GM19468 (cell line): Measurements from ENCODE around the gene FRAT1.
A peak's percentile ranks its signal among the peaks of the same experiment; 100 is the strongest.
"Not testable (repeated sequence)": the region's sequence is repeated elsewhere in the genome, so short reads cannot be mapped to it uniquely, and the experiment has no call there.

ENCODE experiments used
- ATAC-seq: cut with Tn5 transposase; IDR thresholded peaks from one replicate; pipeline ENCODE4 v1.9.1; 2021; ENCODE audit warnings: mild to moderate bottlenecking, moderate library complexity, moderate number of reproducible peaks; ENCODE audit not compliant: unreplicated experiment; ENCODE audit errors: extremely low read depth

Gene FRAT1

GRCh38 chr10:97333601-97334369, 14.7 kb downstream of the FRAT1 start:
- ATAC-seq: no peak

- ATAC-seq: peak; percentile 52
These were observed 15.5 kb downstream of the FRAT1 start, which contains the start of gene FRAT2 for GRCh38 chr10:97334370-97335175. FRAT2 (minus strand) TSS chr10:97334729; CDS start chr10:97334572, 157 bp downstream.

GRCh38 chr10:97335188-97335619, 16.1 kb downstream of the FRAT1 start:
- ATAC-seq: no peak

- no peak for ATAC-seq
These were observed 16.9 kb downstream of the FRAT1 start for GRCh38 chr10:97336006-97336405.

GRCh38 chr10:97336446-97336845, 17.4 kb downstream of the FRAT1 start:
- no peak for ATAC-seq

- ATAC-seq: no peak
These were observed 18.1 kb downstream of the FRAT1 start for GRCh38 chr10:97336942-97337831.

GRCh38 chr10:97338041-97338440, 19.0 kb downstream of the FRAT1 start:
- no peak for ATAC-seq

- no peak for ATAC-seq
These were observed 22.3 kb downstream of the FRAT1 start for GRCh38 chr10:97341416-97341815.

GRCh38 chr10:97343664-97344063, 24.6 kb downstream of the FRAT1 start:
- not testable (repeated sequence) for ATAC-seq

GRCh38 chr10:97347317-97347716, 28.2 kb downstream of the FRAT1 start:
- no peak for ATAC-seq

GRCh38 chr10:97349752-97350513, 30.9 kb downstream of the FRAT1 start:
- no peak for ATAC-seq

- no peak for ATAC-seq
These were observed 34.9 kb downstream of the FRAT1 start for GRCh38 chr10:97353945-97354344.

- no peak for ATAC-seq
These were observed 36.5 kb downstream of the FRAT1 start for GRCh38 chr10:97355571-97355975.

- no peak for ATAC-seq
These were observed 37.3 kb downstream of the FRAT1 start for GRCh38 chr10:97356318-97356914.

GRCh38 chr10:97356918-97357317, 37.8 kb downstream of the FRAT1 start:
- ATAC-seq: no peak

GRCh38 chr10:97358349-97358748, 39.3 kb downstream of the FRAT1 start:
- ATAC-seq: no peak

GRCh38 chr10:97358781-97359180, 39.7 kb downstream of the FRAT1 start:
- ATAC-seq: no peak

- ATAC-seq: no peak
These were observed 41.9 kb downstream of the FRAT1 start for GRCh38 chr10:97360705-97361536.
